Hypothalamus (tissue), 51 donors: ENCODE results near the gene OOEP.

Experiments
- DNase-seq, 51 donors: peaks; one replicate each; lab custom pipeline; 2025; lab: John Stamatoyannopoulos, UW

OOEP gene

DNA sequence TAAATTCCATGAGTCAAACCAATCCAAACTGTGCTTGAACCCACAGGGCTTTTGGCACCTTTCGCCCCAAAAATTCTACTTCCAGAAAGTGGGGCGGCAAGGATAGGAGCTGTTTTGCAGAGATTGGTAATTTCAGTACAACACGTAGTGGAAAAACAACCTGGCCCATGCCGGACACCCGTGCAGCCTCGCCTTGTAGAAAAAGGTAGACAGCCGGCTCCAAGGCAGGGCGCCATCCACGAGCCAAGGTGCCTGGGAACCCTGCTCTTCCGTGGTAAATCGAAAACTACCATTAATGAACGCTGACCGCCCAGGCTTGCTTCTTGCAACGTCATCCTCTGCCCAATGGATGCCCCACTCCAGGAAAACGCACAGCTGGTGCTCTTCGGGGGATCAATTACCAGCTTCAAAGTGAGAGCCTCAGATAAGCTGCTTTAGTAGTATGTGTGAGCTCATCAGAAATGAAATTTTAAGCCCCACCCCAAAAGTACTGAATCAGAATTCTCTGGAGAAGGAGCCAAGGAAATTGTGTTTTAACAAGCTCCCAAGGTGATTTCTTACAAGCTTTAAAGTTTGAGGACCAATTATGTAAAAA is 1.8 kb downstream of the OOEP start:
- DNase-seq = no peak

DNA sequence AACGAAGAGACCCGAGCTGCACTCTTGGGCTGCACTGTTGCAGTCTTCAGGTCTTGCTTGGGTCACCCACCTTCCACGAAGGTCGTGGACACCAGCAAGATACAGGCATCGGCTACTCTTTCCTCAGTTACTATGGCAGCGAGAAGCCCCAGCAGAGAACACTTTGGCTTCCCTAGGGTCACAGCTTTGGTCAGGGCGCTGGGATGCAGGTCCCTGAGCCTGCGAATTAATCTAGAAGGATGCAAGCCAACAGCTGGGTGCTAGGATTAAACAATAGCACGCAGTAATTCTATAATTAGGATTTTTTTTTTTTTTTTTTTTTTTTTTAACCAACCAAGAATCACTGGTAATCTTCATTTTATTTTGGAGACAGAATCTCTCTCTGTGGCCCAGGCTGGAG is 5.1 kb downstream of the OOEP start:
- DNase-seq = no peak

DNA sequence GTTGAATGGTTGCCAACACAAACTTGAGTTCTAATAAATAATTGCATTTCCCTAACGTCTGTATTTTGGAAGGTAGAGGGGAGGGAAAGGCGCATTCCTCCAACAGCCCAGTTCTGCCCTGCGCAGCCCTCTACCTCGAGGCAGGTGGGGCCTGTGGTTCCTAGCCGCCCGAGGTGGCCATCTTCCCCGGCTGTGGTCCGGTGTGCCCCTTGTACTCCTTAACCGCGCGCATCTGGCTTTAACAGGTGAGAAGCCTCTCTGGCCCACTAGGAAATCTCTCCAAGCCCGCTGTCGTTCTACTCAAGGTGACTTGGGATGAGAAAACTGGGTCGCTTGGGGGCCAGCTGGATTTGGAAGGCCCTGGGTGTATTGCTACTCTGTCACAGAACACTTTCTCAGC is 5.6 kb downstream of the OOEP start:
- DNase-seq = no peak

DNA sequence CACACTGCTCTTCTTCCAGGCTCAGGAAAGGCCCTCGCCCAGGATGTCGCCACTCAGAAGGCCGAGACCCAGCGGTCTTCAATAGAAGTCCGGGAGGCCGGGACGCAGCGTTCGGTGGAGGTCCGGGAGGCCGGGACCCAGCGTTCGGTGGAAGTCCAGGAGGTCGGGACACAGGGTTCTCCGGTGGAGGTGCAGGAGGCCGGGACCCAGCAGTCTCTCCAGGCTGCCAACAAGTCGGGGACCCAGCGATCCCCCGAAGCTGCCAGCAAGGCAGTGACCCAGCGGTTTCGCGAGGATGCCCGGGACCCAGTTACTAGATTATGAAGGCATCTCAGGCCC is 6.2 kb downstream of the OOEP start:
- no peak for DNase-seq

DNA sequence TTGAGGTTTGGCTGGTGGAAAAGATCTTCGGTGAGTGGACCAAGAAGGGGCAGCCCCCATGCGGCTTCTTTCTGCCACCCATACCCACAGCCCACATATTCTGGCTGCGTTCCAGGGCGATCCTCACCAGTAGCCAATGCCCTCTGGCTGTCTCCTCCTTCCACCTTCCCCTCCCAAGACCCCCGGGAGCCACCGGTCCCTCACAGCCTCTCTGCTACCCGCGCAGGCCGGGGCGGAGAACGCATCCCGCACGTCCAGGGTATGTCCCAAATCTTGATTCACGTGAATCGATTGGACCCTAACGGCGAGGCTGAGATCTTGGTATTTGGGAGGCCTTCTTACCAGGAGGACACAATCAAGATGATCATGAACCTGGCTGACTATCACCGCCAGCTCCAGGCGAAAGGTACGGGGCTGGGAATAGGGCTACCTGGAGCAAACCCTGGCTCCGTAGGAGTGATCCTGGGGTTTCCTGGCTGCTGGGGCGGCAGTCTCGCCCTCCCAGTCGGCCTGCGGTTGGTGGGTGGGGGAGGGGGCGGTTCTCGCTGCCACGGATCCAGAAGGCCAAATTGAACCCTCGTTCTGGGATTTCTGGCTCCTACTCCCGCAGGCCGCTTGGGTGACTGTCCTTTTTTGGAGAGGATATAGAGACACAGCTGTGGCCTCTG is 6.7 kb downstream of the OOEP start:
- no peak for DNase-seq

DNA sequence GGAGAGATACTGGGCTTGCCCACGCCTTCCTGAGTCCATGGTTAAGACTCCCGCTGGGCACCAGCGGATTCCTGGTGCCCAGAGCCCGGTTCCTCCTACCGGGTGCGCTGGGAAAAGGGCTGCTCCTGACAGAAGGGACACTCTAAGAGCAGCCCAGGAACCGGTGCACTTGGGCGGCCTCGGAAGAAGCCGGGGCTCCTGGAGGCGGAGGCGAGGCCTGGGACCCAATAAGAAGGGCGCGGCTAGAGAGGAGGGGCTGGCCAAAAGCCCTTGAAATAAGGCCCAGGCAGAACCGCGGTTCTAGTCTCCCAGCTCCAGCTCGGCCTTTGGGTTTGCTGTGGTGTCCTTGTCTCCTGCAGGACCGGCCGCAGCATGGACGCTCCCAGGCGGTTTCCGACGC is 7.3 kb downstream of the OOEP start, which contains the start of gene KHDC3L:
Gene KHDC3L, plus strand, starts transcription at position 301 of the 400 bp plus-strand sequence. Its CDS starts 72 bp downstream, at position 373.
- DNase-seq = no peak

DNA sequence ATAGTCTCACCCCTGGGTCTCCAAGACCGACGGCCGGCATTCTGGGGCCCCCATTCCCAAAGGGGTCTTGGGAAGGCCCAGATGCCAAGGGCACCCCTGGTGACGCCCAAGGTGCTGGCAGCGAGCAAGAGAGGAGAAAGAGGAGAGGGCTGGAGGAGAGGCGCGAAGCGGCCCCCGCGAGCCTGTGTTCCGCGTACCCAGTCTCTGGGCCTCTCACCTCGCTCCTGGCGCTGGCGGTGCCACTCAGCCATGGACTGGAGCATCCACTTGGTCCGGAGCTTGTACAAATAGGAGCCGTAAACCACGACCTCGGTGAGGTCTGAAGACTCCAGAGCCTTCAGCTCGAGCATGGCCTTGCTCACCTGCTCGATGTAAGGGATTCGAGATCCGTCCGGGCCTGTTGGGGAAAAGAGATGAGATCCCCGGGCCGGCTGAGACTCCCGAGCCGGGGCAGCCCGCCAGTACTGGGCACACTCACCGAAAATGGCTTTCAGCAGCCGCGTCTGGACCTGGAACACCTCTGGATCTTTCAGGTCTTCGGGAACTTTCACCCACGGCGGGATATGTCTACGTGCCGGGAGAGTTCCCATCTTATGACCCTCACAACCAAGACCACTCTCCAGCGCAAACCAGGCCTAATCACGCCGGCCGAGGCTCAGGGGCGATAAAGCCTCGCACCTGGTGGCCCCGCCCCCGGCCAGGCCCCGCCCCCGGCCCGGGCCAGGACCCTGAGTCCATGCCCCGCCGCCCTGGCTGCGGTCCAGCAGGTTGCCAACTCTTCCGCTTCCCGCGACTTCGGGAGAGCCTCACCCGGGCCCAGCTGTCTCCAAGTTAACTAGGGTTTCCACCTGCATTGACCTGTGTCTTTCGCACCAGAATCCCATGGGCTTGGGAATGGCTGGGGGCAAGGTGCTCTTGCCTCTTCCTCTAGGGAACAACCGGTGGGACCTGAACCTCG is 15.8 kb downstream of the OOEP start, which contains the start of gene DPPA5:
Gene DPPA5, minus strand, starts transcription at position 641 of the 958 bp plus-strand sequence. Its CDS starts 51 bp downstream, at position 590.
- DNase-seq = no peak

DNA sequence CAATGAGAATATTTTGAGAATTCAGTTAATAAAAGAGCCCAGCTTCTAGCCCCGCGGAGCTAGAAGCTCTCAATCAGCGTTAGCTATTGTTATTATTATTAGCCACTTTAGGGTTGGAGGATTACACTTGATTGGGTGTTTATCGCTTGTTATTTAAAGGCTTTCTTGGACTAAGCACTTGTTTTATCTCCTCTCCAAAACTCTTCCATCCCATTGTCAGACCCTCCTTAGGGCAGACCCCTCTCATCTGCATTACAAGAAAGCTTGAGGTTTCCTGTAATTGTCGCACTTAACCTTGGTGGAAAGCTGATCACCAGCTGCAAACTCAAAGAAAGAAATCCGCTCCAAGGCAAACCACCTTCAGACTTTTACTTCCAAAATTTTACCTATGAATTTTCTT is 20.4 kb downstream of the OOEP start:
- no peak for DNase-seq

DNA sequence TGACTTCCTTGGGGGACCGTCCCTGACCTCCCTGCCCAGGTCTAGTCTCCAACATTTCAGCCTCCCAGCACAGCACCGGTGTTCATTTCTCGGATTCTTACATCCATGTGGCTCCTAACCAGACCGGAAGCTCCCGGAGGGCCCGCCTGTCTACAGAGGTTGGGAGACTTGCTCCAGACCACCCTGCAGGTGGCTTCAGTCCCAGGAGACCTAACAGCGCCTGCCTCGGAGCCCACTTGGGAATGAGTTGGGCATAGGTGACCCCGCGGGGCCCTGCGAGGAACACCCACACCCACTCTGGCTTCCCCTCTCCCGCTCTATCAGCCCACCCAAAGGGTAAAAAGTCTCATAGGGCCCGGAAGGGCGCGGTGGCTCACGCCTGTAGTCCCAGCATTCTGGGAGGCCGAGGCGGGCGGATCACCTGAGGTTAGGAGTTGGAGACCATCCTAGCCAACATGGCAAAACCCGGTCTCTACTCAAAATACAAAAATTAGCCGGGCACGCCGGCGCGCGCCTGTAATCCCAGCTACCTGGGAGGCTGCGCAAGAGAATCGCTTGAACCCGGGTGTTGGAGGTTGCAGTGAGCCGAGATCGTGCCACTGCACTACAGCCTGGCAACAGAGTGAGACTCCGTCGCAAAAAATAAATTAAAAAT is 21.0 kb downstream of the OOEP start:
- no peak for DNase-seq

DNA sequence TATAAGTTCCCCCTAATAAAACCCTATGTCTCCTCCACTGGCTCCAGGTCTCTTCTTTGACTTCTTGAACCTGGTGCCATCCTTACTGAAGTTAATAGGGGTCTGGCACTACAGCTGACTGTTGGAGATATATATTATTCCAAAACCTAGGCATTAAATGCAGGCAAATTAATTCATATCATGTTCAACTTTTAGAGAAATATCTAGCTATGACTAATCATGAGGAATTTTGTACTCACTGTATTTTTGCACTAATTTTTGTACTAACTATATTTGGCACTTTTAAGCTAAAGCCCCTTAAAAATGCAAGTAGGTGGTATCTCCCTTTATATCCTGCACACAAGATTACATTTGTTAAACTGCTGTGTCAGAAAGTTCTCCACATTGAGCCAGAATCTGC is 26.5 kb downstream of the OOEP start:
- no peak for DNase-seq

DNA sequence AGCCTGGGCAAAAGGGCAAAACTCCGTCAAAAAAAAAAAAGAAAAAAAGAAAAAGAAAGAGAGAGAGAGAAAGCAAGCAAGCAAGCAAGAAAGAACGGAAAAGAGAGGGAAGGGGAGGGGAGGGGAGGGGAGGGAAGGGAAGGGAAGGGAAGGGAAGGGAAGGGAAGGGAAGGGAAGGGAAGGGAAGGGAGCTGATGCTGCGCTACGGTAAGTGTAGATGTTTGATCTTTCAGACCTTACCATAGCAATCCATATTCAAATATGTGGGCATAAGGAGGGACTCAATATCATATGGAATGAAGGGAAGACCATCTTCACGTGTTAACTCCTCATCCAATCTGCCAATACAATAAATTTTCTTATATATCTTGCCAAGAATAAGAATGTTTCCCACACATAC is 27.5 kb downstream of the OOEP start:
- no peak for DNase-seq

DNA sequence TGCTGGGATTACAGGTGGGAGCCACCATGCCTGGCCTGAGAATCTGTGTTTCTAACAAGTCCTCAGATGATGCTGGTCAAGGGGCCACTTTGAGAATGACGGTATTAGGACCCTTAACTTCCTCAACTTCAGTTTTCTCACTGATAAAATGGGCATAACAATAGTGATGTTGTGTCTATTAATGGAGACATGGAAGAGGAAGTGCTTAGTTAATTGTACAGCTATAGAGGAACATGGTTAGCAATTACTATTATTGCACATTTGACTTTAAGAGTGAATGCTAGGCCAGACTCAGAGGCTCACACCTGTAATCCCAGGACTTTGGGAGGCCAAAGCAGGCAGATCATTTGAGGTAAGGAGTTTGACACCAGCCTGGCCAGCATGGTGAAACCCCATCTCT is 28.4 kb downstream of the OOEP start:
- no peak for DNase-seq

DNA sequence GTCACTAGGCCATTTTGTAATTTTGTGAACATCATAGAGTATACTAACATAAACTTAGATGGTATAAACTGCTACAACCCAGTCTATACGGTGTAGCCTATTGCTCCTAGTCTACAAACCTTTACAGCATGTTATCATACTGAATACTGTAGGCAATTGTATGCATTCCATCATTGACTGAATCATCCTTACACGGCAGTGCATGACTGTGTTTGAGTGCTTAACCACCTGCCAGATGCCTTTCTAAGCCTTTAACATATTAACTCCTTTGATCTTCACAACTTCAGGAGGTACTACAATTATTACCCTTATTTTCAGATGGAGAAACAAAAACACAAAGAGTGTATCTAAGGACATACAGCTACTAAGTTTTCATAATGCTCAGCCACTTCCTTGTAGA is 29.6 kb downstream of the OOEP start:
- no peak for DNase-seq

DNA sequence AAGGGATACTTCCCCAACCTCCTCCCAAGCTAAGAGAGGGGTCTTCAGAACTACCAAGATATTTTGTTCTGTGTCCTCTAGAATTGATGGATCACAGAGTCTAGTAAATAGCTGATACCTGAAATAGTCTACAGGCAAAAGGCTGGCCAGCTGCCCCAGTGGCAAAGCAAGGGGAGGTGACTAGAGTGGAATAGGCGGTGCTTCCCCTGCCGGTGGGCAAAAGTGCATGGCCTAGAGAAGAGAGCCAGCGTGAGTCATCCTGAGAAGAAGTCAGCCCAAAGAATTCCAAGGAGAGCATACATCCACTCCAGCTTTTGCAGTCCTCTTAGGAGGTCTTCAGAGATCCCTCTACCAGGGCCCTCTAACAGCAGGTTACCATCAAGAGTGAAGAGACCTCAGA is 30.4 kb downstream of the OOEP start:
- DNase-seq = no peak

DNA sequence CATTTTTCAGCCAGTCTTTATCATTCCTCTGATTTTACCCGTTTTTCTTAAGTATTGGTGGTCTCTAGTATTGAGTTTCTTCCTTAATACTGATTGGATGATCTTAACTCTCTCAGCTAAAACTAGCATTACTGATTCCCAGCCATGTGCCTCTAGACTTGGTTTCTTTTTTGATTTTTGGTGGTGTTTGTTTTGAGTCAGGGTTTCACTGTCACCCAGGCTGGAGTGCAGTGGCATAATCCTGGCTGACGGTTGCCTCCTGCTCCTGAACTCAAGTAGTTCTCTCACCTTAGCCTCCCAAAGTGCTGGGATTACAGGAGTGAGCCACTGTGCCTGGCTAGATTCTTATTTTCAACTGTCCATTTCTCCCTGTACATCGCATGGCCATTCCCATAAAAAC is 40.5 kb downstream of the OOEP start:
- no peak for DNase-seq

DNA sequence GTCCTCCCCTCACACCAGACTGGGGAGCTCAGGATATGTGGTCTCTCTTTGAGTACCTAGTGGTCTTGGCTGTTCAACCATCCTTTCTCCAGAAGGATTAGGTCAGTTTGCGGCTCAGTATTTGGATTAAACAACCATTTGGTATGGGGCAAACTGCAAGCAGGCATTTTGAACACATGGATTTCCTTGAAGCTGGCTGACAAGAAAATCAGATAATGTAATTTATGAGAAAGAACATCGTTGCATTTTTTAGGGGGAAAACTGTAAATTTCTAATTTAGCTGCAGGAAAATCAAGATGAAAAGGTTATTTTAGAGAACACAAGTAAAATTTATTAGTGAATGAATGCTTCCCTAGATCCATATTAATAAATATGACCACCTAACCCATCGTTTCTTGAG is 40.9 kb downstream of the OOEP start:
- no peak for DNase-seq

DNA sequence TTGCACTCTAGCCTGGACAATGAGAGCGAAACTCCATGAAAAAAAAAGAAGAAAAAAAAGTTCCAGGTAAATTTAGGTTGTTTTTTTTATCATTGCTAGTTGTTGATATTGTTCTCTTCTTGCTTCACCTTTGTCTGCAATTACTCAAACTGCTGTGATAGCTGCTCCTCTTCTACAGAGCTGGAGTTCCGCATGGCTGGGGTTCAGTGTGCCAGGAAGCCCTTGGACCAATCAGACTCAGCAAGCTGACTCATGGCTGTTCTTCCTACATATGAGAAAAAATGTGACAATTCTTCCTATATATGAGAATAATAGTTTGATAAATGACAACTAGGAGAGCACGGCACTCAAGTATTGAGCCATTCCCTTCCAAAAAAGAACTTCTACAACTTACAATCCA is 44.0 kb downstream of the OOEP start:
- DNase-seq = no peak

DNA sequence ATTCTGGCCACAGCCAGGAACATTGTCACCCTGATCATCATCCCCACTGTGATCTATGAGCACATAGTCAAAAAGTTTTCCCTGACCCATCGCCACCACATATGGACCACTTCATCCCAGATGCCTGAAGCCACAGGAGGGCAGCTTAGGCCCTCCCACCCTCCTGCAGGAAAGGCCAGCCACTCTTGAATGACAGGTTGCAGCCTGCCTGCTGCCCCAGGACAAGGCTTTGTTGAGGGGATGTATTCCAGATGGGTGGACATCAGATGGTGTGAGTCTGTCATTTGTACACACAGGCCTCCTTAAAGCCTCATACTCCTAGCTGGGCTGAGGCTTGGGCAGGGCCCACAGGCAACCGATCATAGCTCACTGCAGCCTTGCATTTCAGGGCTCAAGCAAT is 46.4 kb downstream of the OOEP start:
- DNase-seq = no peak
